Hindlimb muscle (tissue), 1 donor: ENCODE measurements around the gene ASCL5. TPM values are rescaled to one million over a fixed set of nuclear protein-coding genes. Genes with fewer than 3 reads are reported as not detected.
"Not testable (repeated sequence)": the region's sequence is repeated elsewhere in the genome, so short reads cannot be mapped to it uniquely, and the experiment has no call there.

Source experiments
- DNase-seq: peaks from one replicate; pipeline ENCODE4 v3.0.0-alpha.2; 2013
- polyA plus RNA-seq: library from polyadenylated mRNA; unstranded; fragments of 120-200 nt; gene quantifications from one replicate; pipeline ENCODE4 v1.2.1, GENCODE V29; 2013; ENCODE audit not compliant: insufficient read length

ASCL5 gene
- 0.70 TPM for polyA plus RNA-seq

- no peak for DNase-seq
These were observed at the start of gene ASCL5 for GRCh38 chr1:201126832-201127754. Gene ASCL5 (minus strand): TSS chr1:201127184. CDS start chr1:201115372, 11,812 bp downstream.

GRCh38 chr1:201175820-201176500 is 49.0 kb upstream of the ASCL5 start:
- DNase-seq = no peak

- no peak for DNase-seq
These were observed 46.8 kb upstream of the ASCL5 start for GRCh38 chr1:201173736-201174135.

- no peak for DNase-seq
These were observed 46.1 kb upstream of the ASCL5 start for GRCh38 chr1:201172999-201173610.

GRCh38 chr1:201172326-201172725 is 45.3 kb upstream of the ASCL5 start:
- DNase-seq = no peak

- DNase-seq = peak; percentile 65
These were observed 44.4 kb upstream of the ASCL5 start for GRCh38 chr1:201171063-201172036.

- DNase-seq = peak; percentile 93
These were observed 43.6 kb upstream of the ASCL5 start for GRCh38 chr1:201170533-201171062.

GRCh38 chr1:201169971-201170532 is 43.1 kb upstream of the ASCL5 start:
- no peak for DNase-seq

GRCh38 chr1:201169203-201169602 is 42.2 kb upstream of the ASCL5 start:
- DNase-seq = no peak

- no peak for DNase-seq
These were observed 40.3 kb upstream of the ASCL5 start for GRCh38 chr1:201167041-201167991.

GRCh38 chr1:201164645-201165044 is 37.7 kb upstream of the ASCL5 start:
- DNase-seq = no peak

GRCh38 chr1:201163707-201164106 is 36.7 kb upstream of the ASCL5 start:
- no peak for DNase-seq

GRCh38 chr1:201163036-201163435 is 36.1 kb upstream of the ASCL5 start:
- DNase-seq = not testable (repeated sequence)

- DNase-seq = no peak
These were observed 31.0 kb upstream of the ASCL5 start for GRCh38 chr1:201157949-201158348.

- DNase-seq = no peak
These were observed 29.8 kb upstream of the ASCL5 start for GRCh38 chr1:201156819-201157218.

- no peak for DNase-seq
These were observed 29.4 kb upstream of the ASCL5 start for GRCh38 chr1:201156346-201156745.

- no peak for DNase-seq
These were observed 28.4 kb upstream of the ASCL5 start for GRCh38 chr1:201155354-201155753.

GRCh38 chr1:201154389-201155165 is 27.6 kb upstream of the ASCL5 start, which contains the start of gene TMEM9:
Gene TMEM9 (minus strand): TSS chr1:201154474. CDS start chr1:201153923, 551 bp downstream.
- peak; percentile 99 for DNase-seq
